MM.1S (cell line): Measurements from ENCODE around the gene ASMT.

Experiments
- CTCF ChIP-seq: fragments of 300-600 bp; sonication (generic); IDR thresholded peaks from 2 replicates; pipeline ENCODE4 v1.5.1; 2016; ENCODE audit warnings: antibody characterized with exemption, low read length, mixed read lengths
- EZH2 ChIP-seq: fragments of 300-600 bp; sonication (generic); optimal IDR thresholded peaks from 2 replicates; pipeline ENCODE3; 2017; ENCODE audit warnings: low read depth, mild to moderate bottlenecking, antibody characterized with exemption, low read length, mixed read lengths
- EZH2phosphoT487 ChIP-seq: fragments of 300-600 bp; sonication (generic); IDR thresholded peaks from 2 replicates; pipeline ENCODE4 v1.6.1; 2018; ENCODE audit warnings: antibody characterized with exemption, low read length

DNA sequence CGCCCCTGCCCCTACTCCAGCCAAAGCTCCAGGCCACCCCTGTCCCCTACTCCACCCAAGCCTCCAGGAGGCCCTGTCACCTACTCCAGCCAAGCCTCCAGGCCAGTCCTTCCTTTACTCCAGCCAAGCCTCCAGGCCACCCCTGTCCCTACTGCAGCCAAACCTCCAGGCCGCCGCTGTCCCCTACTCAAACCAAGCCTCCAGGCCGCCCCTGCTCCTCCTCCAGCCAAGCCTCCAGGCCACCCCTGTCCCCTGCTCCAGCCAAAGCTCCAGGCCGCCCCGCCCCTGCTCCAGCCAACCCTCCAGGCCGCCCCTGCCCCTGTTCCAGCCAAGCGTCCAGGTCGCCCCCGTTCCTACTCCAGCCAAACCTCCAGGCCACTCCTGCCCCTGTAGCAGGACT, 5.1 kb upstream of the ASMT start:
- TF ChIP-seq CTCF (no peak), EZH2 (no peak), EZH2phosphoT487 (no peak)
